ENCODE data around the gene FLACC1.
"Not testable (repeated sequence)": the region's sequence is repeated elsewhere in the genome, so short reads cannot be mapped to it uniquely, and the experiment has no call there.

The FLACC1 gene

GRCh38 chr2:201349601-201350000 is 7.5 kb downstream of the FLACC1 start:
- DNase-seq (ENCODE audit: low read depth): no peak

- DNase-seq (ENCODE audit: low read depth): no peak
These were observed 8.4 kb downstream of the FLACC1 start for GRCh38 chr2:201348758-201349157.

- no peak for DNase-seq (ENCODE audit: low read depth)
These were observed 10.0 kb downstream of the FLACC1 start for GRCh38 chr2:201347138-201347537.

DNA sequence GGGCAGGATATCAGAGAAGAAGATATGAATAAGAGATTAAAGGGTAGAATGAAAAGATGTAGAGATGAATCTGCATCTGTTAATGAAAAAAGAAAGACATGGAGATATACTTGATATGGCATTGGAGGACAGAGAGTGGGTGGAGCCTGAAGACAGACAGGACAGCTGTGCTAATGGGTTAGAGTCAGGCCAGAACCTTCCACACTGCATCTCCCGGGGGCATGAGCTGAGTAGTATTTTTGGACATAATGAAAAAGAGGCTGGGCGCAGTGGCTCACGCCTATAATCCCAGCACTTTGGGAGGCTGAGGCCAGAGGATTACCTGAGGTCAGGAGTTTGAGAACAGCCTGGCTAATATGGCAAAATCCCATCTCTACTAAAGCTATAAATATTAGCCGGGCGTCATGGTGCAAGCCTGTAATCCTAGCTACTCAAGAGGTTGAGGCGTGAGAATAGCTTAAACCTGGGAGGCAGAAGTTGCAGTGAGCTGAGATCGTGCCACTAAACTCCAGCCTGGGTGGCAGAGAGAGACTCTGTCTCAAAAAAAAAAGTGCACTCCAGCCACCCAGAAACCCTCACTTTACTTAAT is 11.4 kb downstream of the FLACC1 start:
- no peak for DNase-seq (ENCODE audit: low read depth)

- DNase-seq (ENCODE audit: low read depth): no peak
These were observed 12.3 kb downstream of the FLACC1 start for GRCh38 chr2:201344663-201345366.

- no peak for DNase-seq (ENCODE audit: low read depth)
These were observed 13.6 kb downstream of the FLACC1 start for GRCh38 chr2:201343559-201343958.

- no peak for DNase-seq (ENCODE audit: low read depth)
These were observed 14.2 kb downstream of the FLACC1 start for GRCh38 chr2:201342923-201343322.

GRCh38 chr2:201329409-201329808 is 27.7 kb downstream of the FLACC1 start:
- no peak for DNase-seq (ENCODE audit: low read depth)

DNA sequence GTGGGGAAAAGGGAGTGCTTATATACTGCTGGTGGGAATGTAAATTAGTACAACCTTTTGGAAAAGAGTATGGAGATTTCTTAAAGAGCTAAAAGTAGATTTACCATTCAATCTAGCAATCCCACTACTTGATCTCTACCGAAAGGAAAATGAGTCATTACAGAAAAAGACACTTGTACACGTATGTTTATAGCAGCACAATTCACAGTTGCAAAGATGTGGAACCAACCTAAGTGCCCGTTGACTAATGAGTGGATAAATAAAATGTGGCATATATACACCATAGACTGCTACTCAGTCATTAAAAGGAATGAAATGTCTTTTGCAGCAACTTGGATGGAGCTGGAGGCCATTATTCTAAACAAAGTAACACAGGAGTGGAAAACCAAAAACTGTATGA is 29.5 kb downstream of the FLACC1 start:
- no peak for DNase-seq (ENCODE audit: low read depth)

- no peak for DNase-seq (ENCODE audit: low read depth)
These were observed 34.4 kb downstream of the FLACC1 start for GRCh38 chr2:201322772-201323171.

DNA sequence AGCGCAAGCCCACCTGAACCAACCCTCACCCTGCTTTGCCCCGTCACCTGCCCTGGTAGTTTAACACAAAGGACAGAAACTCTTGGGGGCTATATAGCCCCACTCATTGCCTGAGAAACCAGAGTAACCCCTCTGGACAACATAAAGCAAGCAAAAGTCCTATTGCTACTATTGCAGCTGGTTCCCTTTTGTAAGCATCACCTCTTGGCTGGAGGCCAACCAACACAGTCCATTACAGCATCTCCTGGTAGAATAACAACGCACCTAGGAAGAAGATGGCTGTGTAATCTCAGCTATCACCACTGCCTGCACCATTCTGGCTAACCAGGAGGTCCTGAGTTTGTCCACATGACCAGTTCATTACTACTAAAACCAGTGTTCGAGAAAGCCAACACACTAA is 36.4 kb downstream of the FLACC1 start:
- DNase-seq (ENCODE audit: low read depth): no peak

DNA sequence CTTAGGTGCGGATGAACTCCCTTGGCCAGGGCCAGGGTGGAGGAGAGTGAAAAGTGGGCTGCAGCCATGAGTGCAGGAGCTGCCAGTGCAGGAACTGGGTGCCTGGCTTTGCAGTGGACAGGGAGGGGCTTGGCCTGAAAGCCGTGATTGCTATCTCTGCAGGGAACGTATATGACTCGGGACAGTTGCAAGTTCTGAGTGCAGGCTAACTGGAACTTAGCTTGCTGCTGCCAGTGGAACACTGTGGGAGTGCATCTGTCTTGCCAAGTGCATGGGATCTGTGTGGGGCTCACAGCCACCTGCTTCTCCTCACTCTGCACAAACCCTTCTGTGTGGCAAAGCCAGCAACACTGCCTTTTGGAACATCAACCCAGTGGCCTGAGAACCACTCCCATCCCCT is 36.9 kb downstream of the FLACC1 start:
- DNase-seq (ENCODE audit: low read depth): no peak

DNA sequence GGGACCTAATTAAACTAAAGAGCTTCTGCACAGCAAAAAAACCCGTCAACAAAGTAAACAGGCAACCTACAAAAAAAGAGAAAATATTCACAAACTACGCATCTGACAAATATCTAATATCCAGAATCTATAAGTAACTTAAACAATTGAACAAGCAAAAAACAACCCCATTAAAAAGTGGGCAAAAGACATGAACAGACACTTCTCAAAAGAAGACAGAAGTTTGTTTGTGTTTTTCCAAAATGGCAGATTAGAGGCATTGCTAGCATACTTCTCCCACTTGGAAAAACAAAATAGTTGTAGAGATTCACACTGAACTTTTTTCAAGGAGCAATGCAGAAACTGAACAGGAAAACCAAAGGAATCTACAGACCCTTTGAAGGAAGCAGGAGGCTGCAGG is 37.6 kb downstream of the FLACC1 start:
- DNase-seq (ENCODE audit: low read depth): no peak

DNA sequence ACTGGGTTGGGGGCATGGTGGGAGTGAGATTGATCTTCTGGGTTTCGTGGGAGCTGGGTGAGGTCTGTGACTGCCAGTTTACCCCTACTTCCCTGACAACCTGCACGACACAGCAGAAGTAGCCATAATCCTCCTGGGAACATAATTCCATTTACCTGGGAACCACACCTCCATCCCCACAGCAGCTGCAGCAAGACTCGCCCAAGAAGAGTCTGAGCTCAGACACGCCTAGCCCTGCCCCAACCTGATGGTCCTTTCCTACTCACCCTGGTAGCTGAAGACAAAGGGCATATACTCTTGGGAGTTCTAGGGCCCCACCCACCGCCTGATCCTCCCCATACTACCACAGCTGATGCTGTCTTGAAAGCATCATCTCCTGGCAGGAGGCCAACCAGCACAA is 43.8 kb downstream of the FLACC1 start:
- no peak for DNase-seq (ENCODE audit: low read depth)

- DNase-seq (ENCODE audit: low read depth): no peak
These were observed 48.2 kb downstream of the FLACC1 start for GRCh38 chr2:201308914-201309313.

GRCh38 chr2:201307876-201308275 is 49.3 kb downstream of the FLACC1 start:
- DNase-seq (ENCODE audit: low read depth): no peak

DNA sequence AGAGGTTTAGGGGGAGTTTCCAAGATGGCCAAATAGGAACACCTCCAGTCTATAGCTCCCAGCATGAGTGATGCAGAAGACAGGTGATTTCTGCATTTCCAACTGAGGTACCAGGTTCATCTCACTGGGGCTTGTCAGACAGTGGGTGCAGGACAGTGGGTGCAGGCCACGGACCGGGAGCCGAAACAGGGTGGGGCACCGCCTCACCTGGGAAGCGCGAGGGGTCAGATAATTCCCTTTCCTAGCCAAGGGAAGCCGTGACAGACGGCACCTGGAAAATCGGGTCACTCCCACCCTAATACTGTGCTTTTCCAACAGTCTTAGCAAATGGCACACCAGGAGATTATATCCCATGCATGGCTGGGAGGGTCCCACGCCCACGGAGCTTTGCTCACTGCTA is 57.2 kb downstream of the FLACC1 start:
- DNase-seq (ENCODE audit: low read depth): not testable (repeated sequence)

DNA sequence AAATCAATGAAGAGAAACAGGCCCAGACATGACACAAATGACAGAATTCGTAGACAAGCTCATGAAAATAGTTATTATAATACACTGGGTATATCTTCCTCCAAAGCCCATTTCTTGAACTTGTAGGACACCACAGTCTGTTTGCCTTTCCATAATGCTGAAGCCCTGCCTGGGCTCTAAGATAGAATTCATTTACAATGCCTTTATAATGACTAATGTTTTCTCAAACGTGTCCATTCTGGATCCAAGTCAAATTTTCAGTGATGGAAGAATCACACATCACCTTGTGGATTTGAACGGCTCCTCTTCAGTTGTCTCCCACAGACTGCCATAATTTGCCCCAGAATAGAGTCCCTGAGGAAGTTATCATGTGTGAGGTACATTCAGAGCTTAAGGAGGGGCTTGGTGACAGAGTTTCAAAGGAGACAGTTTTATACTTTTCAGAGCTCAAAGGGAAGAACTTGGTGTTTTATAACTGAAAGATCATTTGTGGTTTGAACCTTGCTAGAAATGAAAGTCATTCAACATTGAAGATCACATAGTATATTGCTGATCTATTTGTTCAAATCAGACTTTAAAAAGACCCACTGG is 58.6 kb downstream of the FLACC1 start:
- no peak for DNase-seq (ENCODE audit: low read depth)

DNA sequence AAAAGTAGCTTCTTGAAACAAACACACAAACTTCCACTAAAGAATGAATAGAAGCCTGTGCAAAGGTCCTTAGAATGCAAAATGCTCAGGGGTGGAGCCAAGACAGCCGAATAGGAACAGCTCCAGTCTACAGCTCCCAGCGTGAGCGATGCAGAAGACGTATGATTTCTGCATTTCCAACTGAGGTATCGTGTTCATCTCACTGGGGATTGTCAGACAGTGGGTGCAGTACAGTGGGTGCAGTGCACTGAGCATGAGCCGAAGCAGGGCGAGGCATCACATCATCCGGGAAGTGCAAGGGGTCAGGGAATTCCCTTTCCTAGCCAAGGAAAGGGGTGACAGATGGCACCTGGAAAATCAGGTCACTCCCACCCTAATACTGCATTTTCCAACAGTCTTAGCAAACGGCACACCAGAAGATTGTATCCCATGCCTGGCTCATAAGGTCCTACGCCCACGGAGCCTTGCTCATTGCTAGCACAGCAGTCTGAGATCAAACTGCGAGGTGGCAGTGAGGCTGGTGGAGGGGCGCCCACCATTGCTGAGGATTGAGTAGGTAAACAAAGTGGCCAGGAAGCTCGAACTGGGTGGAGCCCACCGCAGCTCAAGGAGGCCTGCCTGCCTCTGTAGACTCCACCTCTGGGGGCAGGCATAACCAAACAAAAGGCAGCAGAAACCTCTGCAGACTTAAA is 66.5 kb downstream of the FLACC1 start:
- DNase-seq (ENCODE audit: low read depth): not testable (repeated sequence)

DNA sequence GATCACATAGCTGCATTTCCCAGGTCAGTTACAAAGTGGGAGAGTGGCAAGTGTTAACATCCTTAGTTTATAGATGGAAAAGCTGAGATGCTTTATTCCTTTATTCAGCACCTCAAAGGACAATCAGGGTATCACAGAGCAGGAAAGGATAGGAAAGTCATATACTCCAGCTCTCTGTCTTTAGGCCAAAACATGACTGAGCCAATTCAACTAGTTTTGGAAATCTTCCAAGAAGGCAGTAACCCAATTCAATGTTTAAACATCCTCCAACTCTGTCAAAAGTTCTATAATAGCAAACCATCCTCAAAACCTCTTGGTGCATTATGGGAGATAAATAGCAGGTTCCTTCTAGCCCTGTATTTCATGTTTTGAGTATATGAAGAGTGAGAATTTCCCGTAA is 71.6 kb downstream of the FLACC1 start:
- no peak for DNase-seq (ENCODE audit: low read depth)

DNA sequence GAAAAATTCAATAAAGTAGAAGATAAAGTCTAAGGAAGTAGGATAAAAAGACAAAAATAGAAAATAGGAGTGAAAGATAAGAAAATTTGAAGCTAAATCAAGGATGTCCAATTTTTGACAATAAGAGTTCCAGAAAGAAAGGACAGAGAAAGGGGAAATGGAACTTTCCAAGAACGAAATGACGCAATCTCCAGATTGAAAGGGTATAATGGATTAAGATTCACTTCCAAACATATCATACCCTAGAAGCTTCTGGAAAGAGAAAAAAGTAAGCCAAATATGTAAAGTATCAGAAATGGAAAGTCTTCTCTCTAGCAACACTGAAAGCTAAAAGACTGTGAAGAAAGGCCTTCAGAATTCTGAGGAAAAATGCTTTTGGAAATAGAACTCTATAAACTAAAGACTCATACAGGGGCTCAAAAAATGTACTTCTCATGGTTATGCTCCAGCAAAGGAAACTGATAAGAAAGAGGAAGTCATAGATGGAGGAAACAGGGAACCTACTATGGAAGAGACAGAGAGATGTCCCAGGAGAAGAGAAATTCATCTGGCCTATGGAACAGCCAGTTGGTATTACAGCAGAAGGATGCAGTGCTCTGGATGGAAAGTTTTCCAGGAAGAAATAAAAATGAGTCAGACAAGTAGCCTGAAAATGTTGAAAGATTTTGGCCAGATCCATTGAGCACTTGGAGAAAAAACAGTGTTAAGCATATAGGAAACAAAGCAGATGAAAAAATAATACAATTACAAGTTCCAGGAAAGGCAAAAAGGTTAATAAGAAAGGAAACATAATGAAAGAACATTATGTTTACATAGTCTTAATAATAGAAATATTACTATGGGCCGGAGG is 76.7 kb downstream of the FLACC1 start:
- DNase-seq (ENCODE audit: low read depth): no peak

GRCh38 chr2:201279079-201279478 is 78.1 kb downstream of the FLACC1 start:
- DNase-seq (ENCODE audit: low read depth): no peak

All from T follicular helper cell (primary cell).